Measurements from ENCODE around the gene AOPEP.

- TF ChIP-seq, protein P1, sequence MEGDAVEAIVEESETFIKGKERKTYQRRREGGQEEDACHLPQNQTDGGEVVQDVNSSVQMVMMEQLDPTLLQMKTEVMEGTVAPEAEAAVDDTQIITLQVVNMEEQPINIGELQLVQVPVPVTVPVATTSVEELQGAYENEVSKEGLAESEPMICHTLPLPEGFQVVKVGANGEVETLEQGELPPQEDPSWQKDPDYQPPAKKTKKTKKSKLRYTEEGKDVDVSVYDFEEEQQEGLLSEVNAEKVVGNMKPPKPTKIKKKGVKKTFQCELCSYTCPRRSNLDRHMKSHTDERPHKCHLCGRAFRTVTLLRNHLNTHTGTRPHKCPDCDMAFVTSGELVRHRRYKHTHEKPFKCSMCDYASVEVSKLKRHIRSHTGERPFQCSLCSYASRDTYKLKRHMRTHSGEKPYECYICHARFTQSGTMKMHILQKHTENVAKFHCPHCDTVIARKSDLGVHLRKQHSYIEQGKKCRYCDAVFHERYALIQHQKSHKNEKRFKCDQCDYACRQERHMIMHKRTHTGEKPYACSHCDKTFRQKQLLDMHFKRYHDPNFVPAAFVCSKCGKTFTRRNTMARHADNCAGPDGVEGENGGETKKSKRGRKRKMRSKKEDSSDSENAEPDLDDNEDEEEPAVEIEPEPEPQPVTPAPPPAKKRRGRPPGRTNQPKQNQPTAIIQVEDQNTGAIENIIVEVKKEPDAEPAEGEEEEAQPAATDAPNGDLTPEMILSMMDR (IDR thresholded peaks at IDR 0.05), result no peak
- no peak for TF ChIP-seq POLR2A (IDR thresholded peaks at IDR 0.05)
These were observed 333.7 kb downstream of the AOPEP start for GRCh38 chr9:95060234-95060633.
